HG03378 (cell line): ENCODE data around the gene TRIM65.

Source experiments
- ATAC-seq: cut with Tn5 transposase; IDR thresholded peaks from one replicate; pipeline ENCODE4 v1.9.1; 2021; ENCODE audit warnings: mild to moderate bottlenecking, moderate library complexity; ENCODE audit not compliant: unreplicated experiment

TRIM65 gene

DNA sequence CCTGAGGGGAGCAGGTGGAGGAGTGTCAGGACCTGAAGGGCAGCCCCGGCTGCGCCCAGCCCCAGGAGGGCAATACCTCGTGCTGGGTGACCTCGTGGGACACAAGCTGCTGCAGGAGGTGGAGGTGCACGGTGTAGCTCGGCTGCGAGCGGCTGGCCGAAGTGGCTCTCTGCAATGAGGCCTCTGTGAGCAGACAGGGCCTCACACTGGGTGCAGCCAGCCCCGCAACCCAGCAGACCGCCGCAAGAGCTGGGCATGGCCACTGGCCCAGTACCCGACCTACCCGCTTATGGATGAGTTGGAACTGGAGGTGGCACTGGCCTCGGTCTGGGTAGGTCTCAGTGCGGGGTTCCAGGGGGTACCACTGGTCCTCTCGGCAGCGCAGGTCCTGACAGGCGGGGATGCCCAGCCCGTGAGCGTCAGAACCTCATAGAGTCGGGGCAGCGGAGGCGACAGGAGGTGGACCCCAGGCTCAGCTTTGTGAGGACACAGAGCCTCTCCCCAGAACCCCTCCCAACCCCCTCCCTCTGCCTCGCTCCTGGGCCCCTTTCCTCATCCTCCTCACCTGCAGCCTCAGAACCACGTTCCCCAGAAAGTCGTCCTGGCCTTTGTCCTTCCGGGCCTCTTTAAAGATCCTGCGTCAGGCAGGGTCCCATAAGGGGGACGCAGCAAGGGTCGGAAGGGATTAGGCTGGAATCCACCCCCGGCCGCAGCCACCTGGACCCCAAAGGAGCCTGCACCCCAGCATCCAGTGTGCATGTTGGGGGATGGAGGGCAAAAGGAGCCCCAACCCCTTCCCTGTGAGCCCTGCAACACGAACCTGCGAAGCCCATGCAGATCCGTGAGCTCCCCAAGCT is 56.6 kb downstream of the TRIM65 start:
- ATAC-seq = no peak
